ENCODE measurements around the gene KCNT2.

GRCh38 chr1:196493881-196494280, 114.4 kb downstream of the KCNT2 start:
- TF ChIP-seq POLR2A (IDR thresholded peaks at IDR 0.05; ENCODE audit: low read depth) (no peak), CTCF (IDR thresholded peaks at IDR 0.05) (no peak), POLR2AphosphoS5 (IDR thresholded peaks at IDR 0.05) (no peak), EP300 (IDR thresholded peaks at IDR 0.05) (no peak)
